DMS 273 (cell line): Measurements from ENCODE around the gene ASTN2.

Source experiments
- DNase-seq: peaks from one replicate; lab custom pipeline; 2025; ENCODE audit not compliant: unreplicated experiment; lab: John Stamatoyannopoulos, UW

ASTN2 gene

GRCh38 chr9:116647515-116647809 is 767.4 kb downstream of the ASTN2 start:
- DNase-seq = no peak

DNA sequence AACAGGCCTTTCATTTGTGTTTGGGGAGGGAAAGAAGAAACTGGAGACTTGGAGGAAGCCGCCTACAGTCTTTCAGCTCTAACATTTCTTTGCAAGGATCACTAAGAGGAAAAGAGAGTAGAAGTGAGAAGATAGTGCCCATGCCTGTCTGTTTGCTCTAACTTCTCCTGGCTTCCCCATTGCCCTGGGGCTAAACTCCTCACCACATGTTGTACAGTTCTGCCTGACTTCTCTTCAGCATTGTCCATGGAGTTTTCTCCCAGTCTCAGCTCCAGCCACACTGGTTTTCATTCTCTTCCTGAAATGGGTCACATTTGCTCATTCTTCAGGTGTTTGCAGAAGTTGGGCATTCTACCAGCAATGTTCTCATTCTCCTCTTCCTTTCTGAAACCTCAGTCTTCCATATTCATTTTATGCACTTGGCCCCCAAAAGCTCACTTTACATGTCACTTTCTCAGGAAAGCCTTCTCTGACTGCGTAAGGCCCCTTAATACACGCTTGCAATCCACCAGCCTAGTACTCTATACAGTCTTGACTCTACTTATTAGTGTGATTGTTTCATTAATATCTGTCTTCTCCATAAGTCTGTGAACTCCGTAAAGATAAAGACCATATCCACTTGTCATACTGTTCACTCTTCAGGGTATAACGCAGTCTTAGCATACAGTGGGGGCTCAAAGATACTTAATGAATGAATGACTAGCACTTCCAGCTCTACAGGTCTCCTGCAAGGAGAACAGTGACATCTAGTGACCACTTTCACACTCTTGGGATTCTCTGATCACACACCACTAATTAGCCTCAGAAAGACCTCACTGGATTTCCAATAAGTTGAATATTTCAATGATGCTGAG is 768.0 kb downstream of the ASTN2 start:
- DNase-seq = peak; percentile 45

DNA sequence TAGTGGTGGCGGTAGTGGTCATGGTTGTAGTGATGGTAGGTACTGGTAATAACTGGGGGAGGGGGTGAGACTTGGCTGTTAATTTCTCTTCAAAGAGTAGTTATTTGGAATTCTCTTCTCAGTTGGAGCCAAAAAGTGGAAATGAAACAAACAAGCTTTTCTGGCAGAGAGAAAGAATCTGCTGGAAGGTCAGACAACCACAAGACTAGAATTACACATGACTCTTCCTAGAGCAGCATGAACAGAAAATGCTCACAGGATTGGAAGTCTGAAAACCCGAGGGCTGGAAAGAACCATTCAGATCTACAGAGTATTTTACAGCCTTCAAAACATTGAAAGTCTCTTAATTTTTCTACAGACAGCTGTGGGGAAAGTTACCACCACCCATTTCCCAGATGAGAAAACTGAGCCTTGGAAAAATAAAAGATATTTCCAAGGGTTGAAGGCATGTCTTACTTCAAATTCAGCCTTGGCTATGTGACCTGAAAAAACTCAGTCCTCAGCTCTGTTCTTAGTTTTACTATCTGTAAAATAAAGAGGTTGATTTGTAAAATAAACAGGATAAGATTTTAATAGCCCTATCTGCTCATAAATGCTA is 770.7 kb downstream of the ASTN2 start:
- DNase-seq = no peak

- no peak for DNase-seq
These were observed 771.2 kb downstream of the ASTN2 start for GRCh38 chr9:116643691-116644090.

DNA sequence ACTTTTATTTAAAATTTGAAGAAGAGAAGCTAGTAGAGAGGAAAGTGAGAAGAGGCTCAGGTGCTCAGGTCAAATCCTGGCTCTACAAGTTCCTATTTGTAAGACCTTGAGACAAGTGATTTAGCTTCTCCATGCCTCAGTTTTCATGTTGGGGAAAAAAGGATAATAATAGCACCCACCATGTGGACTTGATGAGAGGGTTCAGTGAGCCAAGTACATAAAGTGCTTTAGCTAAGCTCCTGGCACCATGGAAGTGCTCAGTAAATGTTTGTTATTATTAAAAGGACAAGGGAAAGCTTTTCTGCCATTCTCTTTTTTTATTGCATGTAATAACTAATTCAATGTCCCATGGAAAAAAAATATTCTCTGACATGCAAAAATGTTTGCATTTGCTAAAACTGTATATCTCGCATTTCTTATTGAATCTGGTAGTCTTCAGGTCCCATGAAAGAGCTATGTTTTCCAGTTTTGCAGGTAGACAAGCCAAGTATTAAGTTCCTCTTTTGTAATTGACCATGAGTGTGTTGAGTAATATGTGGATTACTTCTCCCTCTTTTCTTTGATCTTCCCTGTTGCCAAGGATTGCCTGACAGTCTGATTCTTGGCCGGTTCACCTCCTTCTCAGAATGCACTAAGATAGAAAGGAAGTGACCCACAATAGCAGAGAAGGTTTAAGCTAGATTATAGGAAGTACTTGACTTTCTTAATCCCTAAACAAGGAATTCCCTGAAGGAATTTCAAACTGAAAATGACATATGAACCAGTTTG is 773.4 kb downstream of the ASTN2 start:
- no peak for DNase-seq

DNA sequence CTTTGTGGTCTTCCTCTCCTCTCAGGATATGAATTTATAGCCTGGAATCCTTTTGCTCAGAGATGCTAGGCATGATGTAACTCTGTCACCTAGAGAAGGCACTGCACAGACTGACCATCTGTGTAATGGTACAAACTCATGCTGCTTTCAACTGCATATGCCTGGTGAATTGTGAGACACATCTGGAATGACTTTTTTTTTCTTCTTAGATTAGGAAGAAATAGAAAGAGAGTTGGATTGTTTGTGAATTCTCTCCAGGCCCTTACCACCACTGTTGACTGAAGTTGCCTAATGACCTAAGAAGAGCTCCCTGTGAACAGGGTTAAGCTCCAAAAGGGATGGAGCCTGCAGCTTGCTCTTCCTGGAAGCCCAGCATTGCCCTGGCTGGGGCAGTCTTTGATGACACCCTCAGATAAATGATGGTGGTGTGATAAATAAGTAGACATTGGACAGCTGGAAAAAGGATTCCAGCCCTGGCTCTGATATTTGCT is 775.6 kb downstream of the ASTN2 start:
- no peak for DNase-seq

GRCh38 chr9:116635908-116636307 is 778.9 kb downstream of the ASTN2 start:
- DNase-seq = no peak

DNA sequence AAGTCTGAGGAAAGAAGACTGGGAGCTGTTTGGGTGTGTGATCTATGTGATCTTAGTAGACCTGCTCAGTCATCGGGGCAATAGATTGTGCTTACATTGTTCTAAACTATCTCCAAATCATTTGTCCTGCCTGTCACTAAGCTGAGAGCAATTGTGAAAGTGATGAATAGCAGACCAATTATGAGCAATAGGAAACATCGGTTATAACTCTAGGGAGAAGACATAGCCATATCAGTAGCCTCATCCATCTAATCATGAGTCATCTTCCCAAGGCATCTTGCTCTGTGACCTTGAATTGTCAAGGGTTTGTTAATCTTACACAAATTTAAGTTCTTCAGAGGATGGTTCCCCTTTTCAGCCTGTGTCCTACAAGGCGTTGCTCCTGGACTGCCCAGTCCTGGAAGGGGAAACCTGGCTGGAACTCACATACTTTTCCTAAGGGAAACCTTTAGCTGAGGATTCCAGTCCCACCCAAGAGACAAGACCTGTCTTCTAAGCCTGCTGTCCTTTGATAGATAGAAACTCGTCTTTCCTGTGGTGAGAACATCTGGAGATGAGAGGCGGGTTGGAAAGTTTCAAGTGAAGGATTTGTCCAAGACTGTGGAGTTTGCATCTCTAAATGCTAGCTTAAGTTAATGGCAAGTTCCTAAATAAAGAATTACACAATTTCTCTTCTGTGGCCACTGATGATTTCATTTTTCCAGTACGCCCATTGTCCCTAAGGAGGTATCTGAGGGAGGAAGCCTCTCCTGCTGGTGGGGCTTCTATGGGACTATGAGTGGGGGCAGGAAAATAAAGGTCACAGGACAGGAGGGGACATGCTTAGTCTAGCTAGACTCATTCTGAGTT is 781.6 kb downstream of the ASTN2 start:
- no peak for DNase-seq

- no peak for DNase-seq
These were observed 785.2 kb downstream of the ASTN2 start for GRCh38 chr9:116629634-116630033.

DNA sequence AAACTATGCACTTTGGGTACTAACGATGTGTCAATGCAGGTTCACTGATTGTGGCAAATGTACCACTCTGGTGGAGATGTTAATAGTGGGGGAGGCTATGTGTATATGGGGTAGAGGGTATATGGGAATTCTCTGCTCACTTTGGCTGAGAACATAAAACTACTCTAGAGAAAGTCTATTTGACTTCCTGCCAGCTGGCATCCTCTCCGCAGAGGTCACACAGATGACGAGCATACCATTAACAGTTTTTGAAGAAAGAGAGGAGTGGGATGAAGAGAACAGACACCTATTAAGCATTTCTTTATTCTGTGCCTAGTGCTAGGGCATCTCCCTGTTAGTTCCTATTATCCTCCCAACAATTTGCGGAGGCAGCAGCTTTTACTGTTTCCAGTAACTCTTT is 786.1 kb downstream of the ASTN2 start:
- DNase-seq = peak; percentile 9

DNA sequence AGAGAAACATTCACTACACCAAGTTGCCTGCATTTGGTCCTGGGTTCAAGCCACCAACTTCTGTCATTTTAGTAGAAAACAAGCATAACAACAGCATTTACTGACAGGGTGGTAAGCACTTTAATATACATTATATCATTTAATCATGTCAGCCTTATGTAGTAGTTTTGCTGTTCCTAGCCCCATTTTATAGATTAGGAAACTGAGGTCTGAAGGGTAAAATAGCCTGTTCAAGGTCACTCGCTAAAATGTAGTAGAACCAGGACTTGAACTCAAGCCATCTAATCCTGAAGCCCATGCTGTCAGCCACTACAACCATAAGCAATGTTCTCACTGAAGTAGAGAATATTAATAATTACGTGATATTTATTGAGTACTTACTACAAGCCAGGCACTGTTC is 787.4 kb downstream of the ASTN2 start:
- DNase-seq = no peak

GRCh38 chr9:116626762-116627161 is 788.1 kb downstream of the ASTN2 start:
- no peak for DNase-seq

DNA sequence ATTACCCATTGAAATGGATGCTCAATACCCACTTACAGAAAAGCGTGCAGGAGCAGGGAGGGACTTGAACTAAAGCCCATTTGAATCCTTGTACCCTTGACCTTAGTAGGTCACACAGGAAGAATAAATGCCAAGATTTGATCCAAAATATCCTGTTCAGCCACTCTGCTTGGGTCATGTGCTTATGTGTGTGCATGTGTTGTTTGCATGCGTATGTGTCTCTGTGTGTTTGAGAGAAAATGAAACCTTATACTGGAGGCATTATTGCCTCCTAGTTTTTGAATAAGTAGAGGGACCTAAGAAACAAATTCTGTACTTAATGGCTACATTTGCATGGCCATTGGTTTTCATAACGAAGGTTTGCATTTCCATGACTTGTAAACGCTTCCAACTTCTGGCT is 791.1 kb downstream of the ASTN2 start:
- no peak for DNase-seq

GRCh38 chr9:116617389-116617788 is 797.5 kb downstream of the ASTN2 start:
- no peak for DNase-seq

DNA sequence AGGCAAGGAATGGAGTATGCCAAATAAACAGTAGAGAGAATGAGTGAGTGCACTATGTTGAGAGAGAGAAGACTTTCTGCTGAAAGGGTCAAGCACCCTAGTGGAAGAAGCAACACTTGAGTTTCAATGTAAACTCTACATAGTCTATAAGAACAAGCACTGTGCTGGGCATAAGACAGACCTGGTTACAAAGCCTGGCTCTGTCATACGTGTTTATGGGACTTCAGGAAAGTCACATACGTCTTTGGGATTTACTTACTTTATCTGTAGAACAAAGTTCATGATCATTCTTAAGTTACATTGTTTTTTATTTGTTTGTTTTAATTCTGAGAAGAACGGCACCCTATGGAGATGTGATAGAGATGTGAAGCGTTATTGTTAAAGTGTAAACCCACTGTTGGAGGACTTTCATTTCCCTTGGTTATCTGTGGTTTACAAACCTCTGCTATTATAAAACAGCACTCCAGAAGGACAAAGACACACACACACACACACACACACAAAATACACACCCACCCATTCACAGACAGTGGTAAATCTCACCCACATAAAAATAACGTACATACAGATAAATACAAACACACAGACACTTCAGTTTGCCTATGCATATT is 798.4 kb downstream of the ASTN2 start:
- no peak for DNase-seq

DNA sequence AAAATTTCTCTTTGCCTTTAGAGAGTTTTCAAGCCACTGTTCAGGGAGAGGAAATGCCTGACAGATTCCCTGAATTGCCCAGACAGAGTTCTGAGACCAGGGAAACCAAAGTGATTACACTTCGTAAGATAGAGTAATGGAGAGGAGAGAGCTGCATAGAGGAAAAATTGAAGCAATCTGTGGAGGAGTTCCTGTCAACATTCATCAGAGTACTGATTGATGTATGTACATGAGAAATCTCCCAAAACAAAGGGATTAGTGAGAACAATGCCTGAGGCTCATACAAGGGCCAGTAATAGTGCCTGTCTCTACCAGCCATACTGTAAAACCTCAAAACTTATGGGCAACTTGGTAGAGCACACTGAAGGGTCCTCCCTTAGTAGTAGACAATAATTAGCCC is 806.8 kb downstream of the ASTN2 start:
- no peak for DNase-seq

GRCh38 chr9:116605904-116606341 is 808.9 kb downstream of the ASTN2 start:
- no peak for DNase-seq

DNA sequence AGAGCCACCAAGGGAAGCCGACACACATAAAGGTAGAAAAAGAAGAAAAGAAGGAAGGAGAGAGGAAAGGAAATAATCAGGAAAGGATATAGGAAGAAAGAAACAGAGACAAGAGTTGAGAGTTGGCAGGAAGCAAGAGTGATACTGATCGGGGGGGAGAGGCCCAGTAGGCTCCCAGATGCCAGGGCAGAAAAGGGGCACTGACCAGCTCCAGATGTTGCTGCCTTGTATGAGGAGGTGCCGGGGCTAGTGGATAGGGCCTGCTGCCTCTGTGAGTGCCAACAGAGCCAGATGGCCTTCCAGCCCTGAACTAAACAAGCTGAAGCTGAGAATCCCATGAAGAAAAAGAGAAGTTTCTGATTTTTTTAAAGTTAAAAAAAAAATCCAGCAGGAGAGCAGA is 809.8 kb downstream of the ASTN2 start:
- DNase-seq = peak; percentile 52

DNA sequence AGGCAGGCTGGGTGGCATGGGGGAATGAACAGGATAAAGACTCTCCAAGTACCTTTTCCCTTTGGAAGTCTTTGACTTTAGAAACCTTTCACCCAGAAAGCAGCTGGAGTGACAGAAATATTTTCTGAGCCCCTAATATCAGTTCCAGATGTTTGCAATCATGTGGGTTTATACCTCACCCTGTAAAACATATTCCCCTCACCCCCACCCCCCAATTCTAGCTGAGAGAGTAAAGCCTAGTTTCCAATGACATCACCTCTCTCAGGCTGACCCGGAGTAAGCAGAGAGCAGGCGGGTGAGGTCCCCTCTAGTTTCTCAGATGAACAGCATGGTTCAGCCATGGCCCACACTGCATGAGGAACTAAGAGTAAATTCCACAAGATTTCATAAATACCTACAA is 810.6 kb downstream of the ASTN2 start:
- no peak for DNase-seq

DNA sequence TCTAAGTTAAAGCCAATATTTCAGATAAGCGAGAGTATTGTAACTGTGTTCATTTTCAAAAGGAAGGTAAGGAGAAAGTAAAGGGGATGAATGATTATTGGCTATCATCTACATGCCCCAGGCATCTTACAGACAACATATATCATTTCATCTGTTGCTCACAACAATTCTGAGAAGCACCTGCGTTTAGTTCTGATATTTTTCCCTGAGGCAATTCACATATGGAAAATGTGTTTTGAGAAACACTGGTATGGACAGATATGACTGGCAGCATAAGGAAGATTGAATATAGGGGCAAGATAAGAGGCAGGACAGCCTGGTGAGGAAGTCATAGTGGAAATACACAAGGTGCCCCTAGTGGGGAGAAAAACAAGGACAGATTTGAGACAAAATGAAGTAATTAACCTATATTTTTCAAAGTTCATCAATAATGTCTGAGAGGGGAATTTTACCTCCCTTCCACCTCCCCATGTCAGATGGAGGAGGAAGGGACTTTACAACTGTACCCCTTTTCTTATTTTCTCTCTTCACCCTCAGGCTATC is 815.4 kb downstream of the ASTN2 start:
- DNase-seq = no peak
